ENCODE measurements around the gene TINAG.
"Not testable (repeated sequence)": the region's sequence is repeated elsewhere in the genome, so short reads cannot be mapped to it uniquely, and the experiment has no call there.

The TINAG gene

GRCh38 chr6:54308986-54309315, 710 bp downstream of the TINAG start:
- H3K36me3 ChIP-seq (ENCODE audit: insufficient read depth, insufficient read length, low read length): no peaks in the 10 kb centered on the region
- TF ChIP-seq ZNF274 (IDR thresholded peaks at IDR 0.05; ENCODE audit: low read depth, low read length) (no peak), SUZ12 (IDR thresholded peaks at IDR 0.05; ENCODE audit: extremely low read depth, insufficient read depth, insufficient read length) (no peak), YY1 (IDR thresholded peaks at IDR 0.05; ENCODE audit: insufficient read depth, insufficient read length) (no peak)
- no peak for DNase-seq (ENCODE audit: low read depth, low spot score)
- no peaks in the 10 kb centered on the region for H3K27me3 ChIP-seq (ENCODE audit: insufficient read depth, insufficient read length)
- H3K4me1 ChIP-seq (ENCODE audit: insufficient read depth, insufficient read length): no peaks in the 10 kb centered on the region
- no peak overlapping the region for H3K9ac ChIP-seq (ENCODE audit: insufficient read length, low read depth)
- H3K9me3 ChIP-seq (ENCODE audit: insufficient read depth, low read length): no peaks in the 10 kb centered on the region
- no peak overlapping the region for H3K4me3 ChIP-seq (ENCODE audit: insufficient read length, low read depth)

GRCh38 chr6:54310377-54311152, 2.3 kb downstream of the TINAG start:
- no peaks in the 10 kb centered on the region for H3K27me3 ChIP-seq (ENCODE audit: insufficient read depth, insufficient read length)
- no peak overlapping the region for H3K9ac ChIP-seq (ENCODE audit: insufficient read length, low read depth)
- no peaks in the 10 kb centered on the region for H3K9me3 ChIP-seq (ENCODE audit: insufficient read depth, low read length)
- H3K4me1 ChIP-seq (ENCODE audit: insufficient read depth, insufficient read length): no peaks in the 10 kb centered on the region
- H3K4me3 ChIP-seq (ENCODE audit: insufficient read length, low read depth): no peak overlapping the region
- TF ChIP-seq YY1 (IDR thresholded peaks at IDR 0.05; ENCODE audit: insufficient read depth, insufficient read length) (no peak), SUZ12 (IDR thresholded peaks at IDR 0.05; ENCODE audit: extremely low read depth, insufficient read depth, insufficient read length) (no peak), ZNF274 (IDR thresholded peaks at IDR 0.05; ENCODE audit: low read depth, low read length) (no peak)
- DNase-seq (ENCODE audit: low read depth, low spot score): no peak
- H3K36me3 ChIP-seq (ENCODE audit: insufficient read depth, insufficient read length, low read length): no peaks in the 10 kb centered on the region

- H3K36me3 ChIP-seq (ENCODE audit: insufficient read depth, insufficient read length, low read length): no peaks in the 10 kb centered on the region
- no peak for TF ChIP-seq YY1 (IDR thresholded peaks at IDR 0.05; ENCODE audit: insufficient read depth, insufficient read length)
- no peak for TF ChIP-seq ZNF274 (IDR thresholded peaks at IDR 0.05; ENCODE audit: low read depth, low read length)
- no peak for TF ChIP-seq SUZ12 (IDR thresholded peaks at IDR 0.05; ENCODE audit: extremely low read depth, insufficient read depth, insufficient read length)
- H3K9me3 ChIP-seq (ENCODE audit: insufficient read depth, low read length): no peaks in the 10 kb centered on the region
- no peak for DNase-seq (ENCODE audit: low read depth, low spot score)
- H3K27me3 ChIP-seq (ENCODE audit: insufficient read depth, insufficient read length): no peaks in the 10 kb centered on the region
- no peak overlapping the region for H3K9ac ChIP-seq (ENCODE audit: insufficient read length, low read depth)
- no peaks in the 10 kb centered on the region for H3K4me1 ChIP-seq (ENCODE audit: insufficient read depth, insufficient read length)
- no peak overlapping the region for H3K4me3 ChIP-seq (ENCODE audit: insufficient read length, low read depth)
Observed at GRCh38 chr6:54315656-54316055, 7.4 kb downstream of the TINAG start.

GRCh38 chr6:54320871-54321270, 12.6 kb downstream of the TINAG start:
- no peak for DNase-seq (ENCODE audit: low read depth, low spot score)
- Histone ChIP-seq H3K9me3 (ENCODE audit: insufficient read depth, low read length) (no peaks in the 10 kb centered on the region), H3K27me3 (ENCODE audit: insufficient read depth, insufficient read length) (no peaks in the 10 kb centered on the region), H3K36me3 (ENCODE audit: insufficient read depth, insufficient read length, low read length) (no peaks in the 10 kb centered on the region), H3K4me3 (ENCODE audit: insufficient read length, low read depth) (no peak overlapping the region), H3K9ac (ENCODE audit: insufficient read length, low read depth) (no peak overlapping the region), H3K4me1 (ENCODE audit: insufficient read depth, insufficient read length) (no peaks in the 10 kb centered on the region)
- TF ChIP-seq YY1 (IDR thresholded peaks at IDR 0.05; ENCODE audit: insufficient read depth, insufficient read length): no peak
- no peak for TF ChIP-seq ZNF274 (IDR thresholded peaks at IDR 0.05; ENCODE audit: low read depth, low read length)
- TF ChIP-seq SUZ12 (IDR thresholded peaks at IDR 0.05; ENCODE audit: extremely low read depth, insufficient read depth, insufficient read length): no peak

- no peak for DNase-seq (ENCODE audit: low read depth, low spot score)
- TF ChIP-seq SUZ12 (IDR thresholded peaks at IDR 0.05; ENCODE audit: extremely low read depth, insufficient read depth, insufficient read length) (no peak), ZNF274 (IDR thresholded peaks at IDR 0.05; ENCODE audit: low read depth, low read length) (no peak), YY1 (IDR thresholded peaks at IDR 0.05; ENCODE audit: insufficient read depth, insufficient read length) (no peak)
- Histone ChIP-seq H3K9ac (ENCODE audit: insufficient read length, low read depth) (no peak overlapping the region), H3K27me3 (ENCODE audit: insufficient read depth, insufficient read length) (no peaks in the 10 kb centered on the region), H3K9me3 (ENCODE audit: insufficient read depth, low read length) (no peaks in the 10 kb centered on the region), H3K4me1 (ENCODE audit: insufficient read depth, insufficient read length) (no peaks in the 10 kb centered on the region), H3K36me3 (ENCODE audit: insufficient read depth, insufficient read length, low read length) (no peaks in the 10 kb centered on the region), H3K4me3 (ENCODE audit: insufficient read length, low read depth) (no peak overlapping the region)
Observed at GRCh38 chr6:54327631-54328030, 19.4 kb downstream of the TINAG start.

GRCh38 chr6:54331571-54331970, 23.3 kb downstream of the TINAG start:
- not testable (repeated sequence) for H3K4me3 ChIP-seq (ENCODE audit: insufficient read length, low read depth); H3K9me3 ChIP-seq (ENCODE audit: insufficient read depth, low read length); H3K9ac ChIP-seq (ENCODE audit: insufficient read length, low read depth); H3K36me3 ChIP-seq (ENCODE audit: insufficient read depth, insufficient read length, low read length); H3K4me1 ChIP-seq (ENCODE audit: insufficient read depth, insufficient read length); H3K27me3 ChIP-seq (ENCODE audit: insufficient read depth, insufficient read length); DNase-seq (ENCODE audit: low read depth, low spot score)

- Histone ChIP-seq H3K9me3 (ENCODE audit: insufficient read depth, low read length) (no peaks in the 10 kb centered on the region), H3K9ac (ENCODE audit: insufficient read length, low read depth) (no peak overlapping the region), H3K27me3 (ENCODE audit: insufficient read depth, insufficient read length) (no peaks in the 10 kb centered on the region), H3K36me3 (ENCODE audit: insufficient read depth, insufficient read length, low read length) (no peaks in the 10 kb centered on the region), H3K4me1 (ENCODE audit: insufficient read depth, insufficient read length) (no peaks in the 10 kb centered on the region), H3K4me3 (ENCODE audit: insufficient read length, low read depth) (no peak overlapping the region)
- DNase-seq (ENCODE audit: low read depth, low spot score): peak; percentile 0
- no peak for TF ChIP-seq ZNF274 (IDR thresholded peaks at IDR 0.05; ENCODE audit: low read depth, low read length)
- no peak for TF ChIP-seq YY1 (IDR thresholded peaks at IDR 0.05; ENCODE audit: insufficient read depth, insufficient read length)
- TF ChIP-seq SUZ12 (IDR thresholded peaks at IDR 0.05; ENCODE audit: extremely low read depth, insufficient read depth, insufficient read length): no peak
Observed at GRCh38 chr6:54335871-54336270, 27.6 kb downstream of the TINAG start.
